HCT116 (cell line): ENCODE results near the gene FCHO2. TPM values are rescaled to one million over a fixed set of nuclear protein-coding genes. Genes with fewer than 3 reads are reported as not detected.

Source experiments
- ATAC-seq: fragments of 200-7000 bp; cut with Tn5 transposase; 2 replicates; pipeline ENCODE4 v1.9.1; 2020; ENCODE audit warnings: mild to moderate bottlenecking, moderate library complexity
- BruUV-seq: library from RNA; stranded (reverse); fragments of 400-500 nt; replicated peaks from 2 replicates; lab custom pipeline; 2021; lab: Mats Ljungman, UMichigan
- CTCF ChIA-PET: fragments of 300-600 bp; sonication (Branson Sonifier 250); formaldehyde crosslinking; loops from one replicate; lab custom pipeline; 2021; ENCODE audit warnings: antibody characterized with exemption; lab: Charles Lee
- POLR2A ChIA-PET: fragments of 300-600, 350-600 bp; sonication (Branson Sonifier 250); formaldehyde crosslinking; loops from one replicate; lab custom pipeline; 2021; ENCODE audit warnings: antibody characterized with exemption; lab: Charles Lee
- RAD21 ChIA-PET, 2 experiments: fragments of 300-600 bp; sonication (Branson Sonifier 250); formaldehyde crosslinking; loops; one replicate each; lab custom pipeline; 2023; ENCODE audit warnings: low total read pairs in 2 of 2; ENCODE audit not compliant: uncharacterized antibody in 2 of 2, unreplicated experiment in 2 of 2, low non-redundant PET in 1 of 2; lab: Charles Lee
- DNase-seq: peaks from one replicate; pipeline ENCODE4 v3.0.0-alpha.2; 2010; ENCODE audit warnings: low read depth, low spot score
- H2AFZ ChIP-seq: fragments of 200-600 bp; shearing (Covaris generic), sonication (generic); 2 replicates; pipeline ENCODE4 v1.6.1; 2017; ENCODE audit warnings: low read depth, mixed run types, mixed read lengths, antibody characterized with exemption, low read length; ENCODE audit not compliant: poor library complexity, severe bottlenecking
- H3K27ac ChIP-seq: 2 replicates; pipeline ENCODE4 v1.5.1; 2012; ENCODE audit warnings: low read depth, low read length
- H3K27me3 ChIP-seq: fragments of 200-600 bp; sonication (generic); 2 replicates; pipeline ENCODE4 v1.6.1; 2016; ENCODE audit warnings: mixed run types, low read length, mixed read lengths; ENCODE audit not compliant: insufficient read depth
- H3K36me3 ChIP-seq, 2 experiments: fragments of 200-500 bp in 1 of 2; fragments of 200-600 bp in 1 of 2; sonication (Bioruptor generic) in 1 of 2; sonication (generic) in 1 of 2; 2 replicates each; pipeline versions ENCODE4 v1.5.1 to v1.6.1; 2014 to 2016; ENCODE audit warnings: low read length in 2 of 2, inconsistent platforms in 1 of 2, mixed read lengths in 1 of 2, mixed run types in 1 of 2; ENCODE audit not compliant: insufficient read depth in 2 of 2, control insufficient read depth in 1 of 2
- H3K4me1 ChIP-seq, 2 experiments: fragments of 200-600 bp in 1 of 2; sonication (generic) in 1 of 2; 2 replicates each; pipeline versions ENCODE4 v1.5.1 to v1.6.1; 2012 to 2017; ENCODE audit warnings: low read length in 2 of 2, inconsistent platforms in 1 of 2, mild to moderate bottlenecking in 1 of 2, mixed read lengths in 1 of 2, mixed run types in 1 of 2, moderate library complexity in 1 of 2; ENCODE audit not compliant: insufficient read depth in 2 of 2, control insufficient read depth in 1 of 2
- H3K4me2 ChIP-seq: fragments of 200-600 bp; sonication (generic); 2 replicates; pipeline ENCODE4 v1.6.1; 2017; ENCODE audit warnings: mixed run types, low read length, mixed read lengths
- H3K4me3 ChIP-seq, 2 experiments: fragments of 200-600 bp in 1 of 2; sonication (generic) in 1 of 2; replicated peaks in 1 of 2; 2 replicates each; pipeline ENCODE4 v1.5.1; 2011 to 2016; ENCODE audit warnings: low read length in 2 of 2, control low read depth in 1 of 2, low read depth in 1 of 2, mild to moderate bottlenecking in 1 of 2, mixed read lengths in 1 of 2, mixed run types in 1 of 2
- H3K79me2 ChIP-seq: fragments of 200-600 bp; sonication (generic); 2 replicates; pipeline ENCODE4 v1.6.1; 2017; ENCODE audit warnings: mild to moderate bottlenecking, mixed run types, low read length, moderate library complexity, mixed read lengths; ENCODE audit not compliant: insufficient read depth
- H3K9ac ChIP-seq: fragments of 200-600 bp; sonication (generic); 2 replicates; pipeline ENCODE4 v1.6.1; 2016; ENCODE audit warnings: low read length, mixed read lengths
- H3K9me2 ChIP-seq: fragments of 200-600 bp; sonication (generic), shearing (Covaris generic); 2 replicates; pipeline ENCODE4 v1.6.1; 2017; ENCODE audit warnings: mixed run types, mild to moderate bottlenecking, moderate library complexity; ENCODE audit not compliant: insufficient read depth
- H3K9me3 ChIP-seq, 2 experiments: fragments of 200-500 bp in 1 of 2; fragments of 200-600 bp in 1 of 2; sonication (Bioruptor generic) in 1 of 2; sonication (generic) in 1 of 2; 2 replicates each; pipeline ENCODE4 v1.6.1; 2014 to 2017; ENCODE audit warnings: low read length in 2 of 2, mixed read lengths in 2 of 2, inconsistent platforms in 1 of 2, low read depth in 1 of 2, mild to moderate bottlenecking in 1 of 2, mixed run types in 1 of 2, moderate library complexity in 1 of 2; ENCODE audit not compliant: control insufficient read depth in 1 of 2, insufficient read depth in 1 of 2
- H4K20me1 ChIP-seq: fragments of 200-600 bp; sonication (generic), shearing (Covaris generic); 2 replicates; pipeline ENCODE4 v1.6.1; 2017; ENCODE audit warnings: mixed run types, mild to moderate bottlenecking, moderate library complexity; ENCODE audit not compliant: insufficient read depth
- ATF3 ChIP-seq: IDR thresholded peaks from 2 replicates; pipeline ENCODE4 v1.6.1; 2012
- CBX3 ChIP-seq: IDR thresholded peaks from 2 replicates; pipeline ENCODE4 v1.6.1; 2012; ENCODE audit warnings: low read depth
- CEBPB ChIP-seq: IDR thresholded peaks from 2 replicates; pipeline ENCODE4 v1.6.1; 2012; ENCODE audit warnings: low read depth
- CTCF ChIP-seq, 3 experiments: fragments of 200-600 bp in 1 of 3; sonication (generic) in 1 of 3; IDR thresholded peaks in 2 of 3; conservative IDR thresholded peaks in 1 of 3; 2 replicates each; pipeline ENCODE4 v1.5.1; 2012 to 2017; ENCODE audit warnings: low read depth in 2 of 3, low read length in 2 of 3, antibody characterized with exemption in 1 of 3, borderline replicate concordance in 1 of 3, control low read depth in 1 of 3, mild to moderate bottlenecking in 1 of 3, mixed read lengths in 1 of 3, mixed run types in 1 of 3, moderate library complexity in 1 of 3; ENCODE audit not compliant: insufficient read depth in 1 of 3
- ELF1 ChIP-seq: IDR thresholded peaks from 2 replicates; pipeline ENCODE4 v1.6.1; 2012; ENCODE audit warnings: low read depth, borderline replicate concordance
- EZH2phosphoT487 ChIP-seq: fragments of 200-600 bp; IDR thresholded peaks from 2 replicates; pipeline ENCODE4 v1.6.1; 2018; ENCODE audit warnings: antibody characterized with exemption, borderline replicate concordance
- JUND ChIP-seq: IDR thresholded peaks from 2 replicates; pipeline ENCODE4 v1.6.1; 2012
- MAX ChIP-seq: IDR thresholded peaks from 2 replicates; pipeline ENCODE4 v1.6.1; 2012
- RAD21 ChIP-seq: IDR thresholded peaks from 2 replicates; pipeline ENCODE4 v1.6.1; 2012; ENCODE audit warnings: low read depth, mild to moderate bottlenecking
- SIN3A ChIP-seq: IDR thresholded peaks from 2 replicates; pipeline ENCODE4 v1.6.1; 2012; ENCODE audit warnings: low read depth
- SRF ChIP-seq: IDR thresholded peaks from 2 replicates; pipeline ENCODE4 v1.6.1; 2012; ENCODE audit warnings: low read depth
- TCF7L2 ChIP-seq: IDR thresholded peaks from 2 replicates; pipeline ENCODE4 v1.7.0; 2011; ENCODE audit warnings: borderline replicate concordance, inconsistent platforms; ENCODE audit not compliant: insufficient read depth, insufficient read length; ENCODE audit errors: extremely low read depth
- YY1 ChIP-seq: IDR thresholded peaks from 2 replicates; pipeline ENCODE4 v1.6.1; 2011; ENCODE audit warnings: low read length, low read depth, moderate library complexity, mild to moderate bottlenecking; ENCODE audit not compliant: insufficient replicate concordance; ENCODE audit errors: extremely low read depth
- ZBTB33 ChIP-seq: IDR thresholded peaks from 2 replicates; pipeline ENCODE4 v1.6.1; 2011; ENCODE audit warnings: mild to moderate bottlenecking, low read length, moderate library complexity; ENCODE audit not compliant: insufficient replicate concordance; ENCODE audit errors: extremely low read depth
- ZNF274 ChIP-seq: fragments of 200-500 bp; sonication (Bioruptor generic); IDR thresholded peaks from 2 replicates; pipeline ENCODE4 v1.6.1; 2014; ENCODE audit warnings: mild to moderate bottlenecking, low read depth, low read length, inconsistent platforms
- intact Hi-C: fragments of 100-400 bp; cut with micrococcal nuclease; formaldehyde crosslinking; loops from 2 replicates; pipeline ENCODE4 v1.10.0; 2022
- total RNA-seq: library from RNA; stranded (reverse); gene quantifications from one replicate; pipeline ENCODE4 v1.2.1, GENCODE V29; 2021; ENCODE audit not compliant: unreplicated experiment

Gene FCHO2
- total RNA-seq, 1 experiment from 2014 or later = 18.7 TPM

GRCh38 chr5:72954389-72954788, 1.5 kb upstream of the FCHO2 start:
- Histone ChIP-seq H3K4me1 (peaks cover 29 to 69% of the 10 kb centered on the region in 2 experiments), H3K9ac (peak overlapping the region; percentile 83), H4K20me1 (no peaks in the 10 kb centered on the region), H2AFZ (no peak overlapping the region), H3K79me2 (peaks cover 31% of the 10 kb centered on the region), H3K4me3 (peak overlapping the region in 1 of 2 experiments; percentile 77; a peak in 1 of 4 replicates), H3K9me2 (no peaks in the 10 kb centered on the region), H3K4me2 (peak overlapping the region; percentile 97)
- RAD21 ChIA-PET = no interaction called here
- no TSS peak for BruUV-seq
- POLR2A ChIA-PET = interaction anchor here (1.3 kb wide), 1 partner anchor 34 kb away, joined by 5 read pairs; no protein-coding TSS in a partner anchor
- DNase-seq = no peak
- CTCF ChIA-PET = no interaction called here
- no peak for ATAC-seq
- intact Hi-C loops = loop anchor here (10.0 kb wide), 2 partner anchors 260 to 500 kb away; no protein-coding TSS in a partner anchor
- TF ChIP-seq YY1 (no peak), ZNF274 (no peak), RAD21 (no peak), ZBTB33 (no peak), SIN3A (no peak), EZH2phosphoT487 (no peak), TCF7L2 (no peak), CBX3 (no peak), SRF (no peak), MAX (no peak), CEBPB (no peak), CTCF (IDR thresholded peaks at IDR 0.05 in 2 of 3, conservative IDR thresholded peaks at IDR 0.05 in 1 of 3; ENCODE audit: borderline replicate concordance in 1 of 3, insufficient read depth in 1 of 3, low read depth in 2 of 3, low read length in 2 of 3) (no peak), ELF1 (no peak), ATF3 (no peak), JUND (no peak)
- TF ChIP-seq, all 23 proteins: peak for 0
- no peaks in the 10 kb centered on the region for H3K9me3 ChIP-seq
- H3K27ac ChIP-seq = peak overlapping the region; percentile 92; the same call in 1 of the 2 replicates
- H3K36me3 ChIP-seq = no peaks in the 10 kb centered on the region
- H3K27me3 ChIP-seq = no peaks in the 10 kb centered on the region
